Measurements from ENCODE around the gene SUFU.
"Not testable (repeated sequence)": the region's sequence is repeated elsewhere in the genome, so short reads cannot be mapped to it uniquely, and the experiment has no call there.

The SUFU gene

DNA sequence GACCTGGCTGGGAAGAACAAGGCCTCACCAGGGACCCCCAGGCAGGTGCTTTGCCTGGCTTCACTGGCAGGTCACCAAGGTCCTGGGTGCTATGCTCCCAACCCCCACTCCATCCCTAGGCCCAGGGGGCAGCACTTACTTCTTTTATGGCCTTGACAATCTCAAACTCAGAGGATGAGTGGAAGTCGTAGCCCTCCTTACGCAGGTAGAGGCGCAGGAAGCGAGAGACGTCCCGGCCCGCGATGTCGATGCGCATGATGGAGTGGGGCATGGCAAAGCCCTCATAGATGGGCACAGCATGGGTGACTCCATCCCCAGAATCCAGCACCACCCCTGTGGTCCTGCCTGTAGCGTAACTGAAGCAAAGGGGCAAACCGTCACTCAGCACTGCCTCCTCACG lies 19.8 kb upstream of the SUFU start:
- DNase-seq, result no peak

DNA sequence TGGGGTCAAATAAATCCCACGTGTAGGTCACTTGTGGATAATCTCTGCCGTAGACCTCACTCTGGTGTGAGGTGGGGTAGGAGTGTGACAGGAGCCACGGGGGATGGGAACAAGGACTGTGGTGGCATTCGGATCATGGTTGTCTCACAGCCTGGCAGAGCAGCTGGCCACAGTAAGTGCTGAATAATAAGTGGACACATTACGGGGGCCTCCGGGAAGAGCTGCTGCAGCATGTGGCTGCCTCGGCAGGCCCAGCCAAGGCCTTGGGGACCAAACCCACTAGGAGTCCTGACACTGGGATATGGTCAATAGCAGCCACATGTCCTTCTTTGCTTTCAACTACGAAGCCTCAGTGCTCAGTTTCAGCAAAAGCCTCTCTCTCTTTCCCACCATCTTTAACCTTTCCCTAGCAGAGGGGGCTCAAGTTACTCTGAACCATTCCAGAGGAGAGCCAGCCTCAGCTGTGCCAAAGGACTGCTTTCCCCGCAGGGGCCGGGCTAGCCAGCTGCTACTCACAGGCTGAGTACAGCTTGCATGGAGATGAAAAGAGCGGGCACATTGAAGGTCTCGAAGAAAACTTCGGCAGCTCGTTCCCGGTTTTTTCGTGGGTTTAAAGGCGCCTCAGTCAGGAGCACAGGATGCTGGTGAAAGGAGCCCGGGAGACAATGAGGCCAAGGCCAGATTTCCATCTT lies 18.5 kb upstream of the SUFU start:
- no peak for DNase-seq

DNA sequence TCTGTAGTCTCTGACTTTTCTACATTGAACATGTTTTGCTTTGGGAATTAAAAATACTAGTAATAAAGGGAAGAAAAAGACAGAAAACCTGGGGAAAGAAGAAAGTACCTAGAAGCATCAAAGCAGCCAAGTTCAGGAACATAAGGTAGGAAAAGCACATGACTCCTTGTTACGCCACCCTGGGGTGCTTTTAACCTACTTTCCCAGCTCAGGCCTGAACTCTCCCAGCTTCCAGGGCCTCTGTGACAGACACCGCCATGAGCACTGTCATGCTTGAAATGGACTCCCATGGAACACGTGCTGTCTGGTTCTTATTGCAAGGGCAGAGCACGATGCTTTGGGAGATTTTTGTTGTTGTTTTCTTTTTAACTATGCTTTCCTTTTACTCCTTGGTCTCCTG lies 12.6 kb upstream of the SUFU start:
- peak; percentile 2 to 22 for DNase-seq

DNA sequence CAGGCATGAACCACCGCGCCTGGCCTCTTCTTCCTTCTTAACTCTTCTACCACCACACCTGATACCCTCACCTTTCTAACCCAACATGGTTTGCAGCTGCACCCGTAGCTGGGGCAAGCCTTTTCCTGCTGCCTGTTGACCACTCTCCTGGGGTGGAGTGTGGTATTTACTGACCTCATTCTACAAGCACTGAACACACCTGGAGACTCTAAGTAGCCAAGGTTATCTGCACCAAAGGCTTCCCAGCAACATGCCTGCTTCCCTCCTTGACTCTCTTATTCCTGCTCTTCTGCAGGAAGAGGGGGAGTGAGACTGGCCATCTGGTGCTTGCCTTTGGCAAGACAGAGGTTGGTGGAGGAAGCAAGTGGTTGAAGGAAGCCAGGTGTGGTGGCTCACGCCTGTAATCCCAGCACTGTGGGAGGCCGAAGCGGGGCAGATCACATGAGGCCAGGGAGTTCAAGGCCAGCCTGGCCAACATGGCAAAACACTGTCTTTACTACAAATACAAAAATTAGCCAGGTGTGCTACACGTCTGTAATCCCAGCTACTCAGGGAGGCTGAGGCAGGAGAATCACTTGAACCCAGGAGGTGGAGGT lies 11.3 kb upstream of the SUFU start:
- DNase-seq, result no peak

DNA sequence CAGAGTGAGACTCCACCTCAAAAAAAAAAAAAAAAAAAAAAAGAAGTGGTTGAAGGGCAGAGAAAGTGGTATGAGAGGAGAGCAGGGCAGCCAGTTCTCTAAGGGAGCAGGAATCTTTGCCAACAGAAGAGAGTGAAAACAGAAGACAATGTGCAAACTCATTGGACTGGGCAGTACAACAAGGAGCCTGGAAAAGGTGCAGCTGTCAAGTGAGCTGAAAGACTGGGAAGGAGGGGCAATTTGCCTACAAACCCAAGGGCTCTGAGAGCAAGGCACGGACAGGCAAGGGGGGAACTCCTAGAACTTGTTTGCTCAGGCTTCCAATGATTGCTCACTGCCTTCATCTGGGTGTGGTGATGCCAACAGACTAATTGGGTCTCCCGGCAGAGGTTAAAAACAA lies 10.8 kb upstream of the SUFU start:
- no peak for DNase-seq

DNA sequence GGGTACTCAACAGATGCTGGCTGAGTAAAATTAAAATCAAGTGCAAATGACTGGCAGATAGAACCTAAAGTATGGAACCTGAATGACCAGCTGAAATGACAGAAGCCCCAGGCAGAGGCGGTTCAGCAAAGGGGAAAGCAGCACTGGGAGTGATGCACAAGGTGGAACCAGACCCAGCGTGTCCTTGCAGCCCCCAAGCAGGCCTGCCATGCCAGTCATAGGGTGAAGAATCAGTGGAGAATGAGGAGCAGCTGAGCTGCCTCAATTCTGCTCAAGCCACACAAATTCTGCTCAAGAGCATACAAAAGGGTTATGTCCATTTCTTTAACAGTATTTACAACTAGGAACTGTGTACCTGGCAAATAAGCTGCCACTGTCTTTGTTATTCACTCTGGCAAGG lies 10.0 kb upstream of the SUFU start:
- DNase-seq, result no peak

DNA sequence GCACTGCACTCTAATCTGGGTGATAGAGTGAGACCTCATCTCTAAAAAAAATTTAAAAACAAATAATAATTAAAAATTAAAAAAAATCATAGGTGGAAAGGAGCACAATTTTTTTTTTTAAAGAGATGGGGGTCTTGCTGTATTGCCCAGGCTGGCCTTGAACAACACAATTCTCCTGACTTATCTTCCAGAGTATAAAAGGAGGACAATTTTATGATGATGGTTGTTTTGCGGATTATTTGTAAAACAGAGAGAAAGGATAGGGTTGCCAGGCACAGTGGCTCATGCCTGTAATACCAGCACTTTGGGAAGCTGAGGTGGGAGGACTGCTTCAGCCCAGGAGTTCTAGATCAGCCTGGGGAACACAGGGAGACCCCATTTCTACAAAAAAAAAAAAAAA lies 6.2 kb upstream of the SUFU start:
- DNase-seq, result no peak

DNA sequence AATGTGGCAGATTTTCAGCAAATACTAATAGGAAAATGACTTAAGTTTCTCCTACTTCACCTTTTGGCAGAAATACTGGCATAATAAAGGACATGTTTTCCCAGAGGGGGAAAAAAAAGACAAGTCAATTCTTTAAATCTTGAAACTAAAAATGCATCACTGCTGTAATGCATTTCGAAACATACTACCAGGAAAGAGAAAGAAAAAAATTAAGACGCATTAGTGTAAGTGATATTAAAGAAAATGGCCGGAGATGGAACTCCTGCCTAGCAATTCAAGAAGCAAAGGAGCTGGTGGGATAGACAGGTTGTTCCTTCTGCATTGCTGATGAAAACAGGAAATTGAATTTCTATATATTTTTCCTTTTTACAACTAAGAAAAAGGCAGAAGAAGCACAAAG lies 4.4 kb upstream of the SUFU start:
- no peak for DNase-seq

DNA sequence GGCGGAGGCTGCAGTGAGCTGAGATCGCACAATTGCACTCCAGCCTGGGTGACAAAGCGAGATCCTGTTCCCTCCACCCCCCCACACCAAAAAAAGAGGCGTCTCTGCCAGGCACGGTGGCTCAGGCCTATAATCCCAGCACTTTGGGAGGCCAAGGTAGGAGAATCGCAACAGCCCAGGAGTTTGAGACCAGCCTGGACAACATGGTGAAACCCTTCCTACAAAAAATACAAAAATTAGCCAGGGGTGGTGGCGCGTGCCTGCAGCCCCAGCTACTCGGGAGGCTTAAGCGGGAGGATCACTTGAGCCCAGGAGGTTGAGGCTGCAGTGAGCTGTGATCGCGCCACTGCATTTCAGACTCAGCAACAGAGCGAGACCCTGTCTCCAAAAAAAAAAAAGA lies 3.1 kb upstream of the SUFU start:
- not testable (repeated sequence) for DNase-seq

DNA sequence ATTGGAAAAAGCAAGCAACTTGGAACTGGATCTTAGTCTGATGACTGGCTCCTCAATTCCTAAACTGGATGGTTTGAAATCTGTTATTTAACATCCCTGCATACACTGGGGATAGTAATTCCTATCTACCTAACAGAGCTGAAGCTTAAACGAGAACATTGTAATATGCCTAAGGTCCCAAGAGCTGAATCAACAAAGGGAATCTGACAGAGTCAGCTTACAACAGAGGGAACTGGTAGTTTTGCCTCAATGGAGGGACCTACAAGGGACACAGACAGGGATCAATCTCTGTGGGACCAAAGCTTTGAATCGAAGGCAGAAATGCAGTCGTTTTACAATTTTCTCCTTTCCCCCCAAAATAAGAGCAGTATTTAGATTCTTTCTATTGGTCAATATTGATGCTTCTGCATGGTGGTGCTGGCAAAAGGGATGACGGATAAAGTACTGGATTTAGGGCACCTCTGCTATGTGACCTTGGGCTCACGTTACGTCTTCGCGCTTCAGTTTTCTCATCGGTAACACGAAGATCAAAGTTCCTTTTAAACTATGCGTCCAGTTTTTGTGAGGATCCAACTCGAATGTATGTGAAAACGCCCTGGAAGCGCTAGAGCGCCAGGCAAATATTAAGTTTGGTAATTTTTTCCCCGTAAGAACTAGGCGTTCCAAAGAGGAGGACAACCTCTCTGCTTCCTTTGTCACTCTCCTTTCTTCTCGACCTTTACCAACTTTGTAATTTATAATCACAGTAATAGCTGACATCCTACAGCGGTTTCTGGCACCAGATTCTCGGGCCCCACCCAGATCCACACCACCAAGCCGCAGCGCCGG lies 2.4 kb upstream of the SUFU start:
- DNase-seq, result no peak

DNA sequence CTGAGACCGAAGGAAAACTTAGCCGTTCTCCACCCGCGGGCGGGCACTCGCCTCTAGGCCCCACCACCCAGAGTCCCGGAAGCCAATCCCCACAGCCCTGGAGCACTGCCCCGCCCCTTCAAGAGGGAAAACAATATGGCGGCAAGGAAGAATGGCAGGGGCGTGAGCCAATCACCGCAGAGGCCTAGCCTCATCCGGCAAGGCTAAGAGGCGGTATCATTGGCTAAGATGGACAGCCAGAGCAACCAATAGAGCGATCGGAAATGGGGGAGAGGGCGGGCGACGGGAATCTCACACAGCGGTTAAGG lies 1.8 kb upstream of the SUFU start:
- DNase-seq, result peak; percentile 95 to 99

DNA sequence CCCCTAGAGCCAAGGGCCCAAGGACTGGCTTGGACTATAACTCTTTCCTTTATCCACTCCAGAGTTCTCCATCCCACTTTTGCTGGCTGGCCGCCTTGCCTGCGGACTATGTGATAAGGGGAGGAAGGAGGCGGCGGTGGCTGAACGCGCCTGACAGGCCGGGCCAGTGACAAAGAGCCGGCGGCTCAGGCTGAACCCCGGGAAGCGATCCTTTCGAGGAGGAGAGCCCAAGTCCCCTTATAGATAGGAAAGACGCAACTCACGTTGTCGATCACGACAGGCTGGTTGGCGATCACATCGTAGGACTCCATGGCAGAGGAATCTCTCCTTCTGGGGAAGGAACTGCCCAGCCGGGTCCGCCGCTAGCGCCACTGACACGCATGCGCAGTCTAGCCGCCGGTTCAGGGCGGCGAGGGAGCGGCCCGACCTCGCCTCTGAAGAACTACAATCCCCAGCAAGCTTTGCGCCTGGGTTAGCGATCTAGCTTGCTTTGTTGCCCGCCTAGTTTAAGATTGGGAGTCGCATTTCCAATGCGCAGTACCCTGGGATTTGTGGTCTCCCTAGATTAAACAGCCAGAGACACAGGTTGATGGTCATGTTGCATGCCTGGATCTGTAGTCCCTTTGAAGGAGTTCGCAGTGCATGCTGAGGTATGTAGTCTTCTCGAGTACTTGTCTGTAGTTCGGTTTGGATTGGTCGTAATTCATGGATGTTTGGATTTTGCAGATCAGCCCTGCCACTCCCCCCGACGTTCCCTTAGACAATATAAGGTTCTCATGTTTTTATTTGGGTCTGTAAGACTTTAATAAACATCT lies 1.2 kb upstream of the SUFU start, which contains the start of gene ACTR1A:
TSS of gene ACTR1A (minus strand) at position 376 of the 815 bp plus-strand sequence. CDS start at position 311, 65 bp downstream.
- peak; percentile 100 for DNase-seq

DNA sequence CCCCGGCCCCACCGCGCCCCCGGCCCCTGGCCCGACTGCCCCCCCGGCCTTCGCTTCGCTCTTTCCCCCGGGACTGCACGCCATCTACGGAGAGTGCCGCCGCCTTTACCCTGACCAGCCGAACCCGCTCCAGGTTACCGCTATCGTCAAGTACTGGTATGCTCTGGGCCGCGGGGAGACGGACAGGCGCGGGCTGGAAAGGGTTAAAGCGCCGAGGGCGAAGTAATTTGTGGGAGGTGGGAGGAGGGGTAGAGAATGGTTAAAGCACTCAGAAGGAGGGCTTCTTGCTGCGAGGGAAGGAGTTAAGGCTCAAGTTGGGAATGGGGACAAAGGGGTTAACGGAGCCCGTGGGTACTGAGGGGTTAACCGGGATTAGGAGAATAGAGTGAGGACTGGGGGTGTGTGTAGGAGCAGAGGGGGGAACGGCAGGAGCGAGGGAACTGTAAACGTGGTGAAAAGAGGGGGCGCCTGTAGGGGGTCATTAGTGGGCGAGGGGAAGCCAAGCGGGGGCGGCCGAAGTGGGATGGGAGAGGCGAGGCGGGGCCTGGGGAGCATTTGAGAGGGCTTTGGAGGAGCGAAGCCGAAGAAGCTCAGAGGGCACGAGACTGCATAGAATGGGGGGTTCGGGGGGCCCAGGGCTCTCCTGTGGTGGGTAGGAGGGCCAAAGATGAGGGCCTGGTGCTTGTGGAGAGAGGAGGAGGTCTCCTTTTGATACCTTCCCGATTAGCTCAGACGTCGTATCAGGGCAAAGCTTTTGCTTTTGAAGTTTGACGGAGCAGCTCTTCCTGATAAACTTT lies 605 bp downstream of the SUFU start:
- no peak for DNase-seq

DNA sequence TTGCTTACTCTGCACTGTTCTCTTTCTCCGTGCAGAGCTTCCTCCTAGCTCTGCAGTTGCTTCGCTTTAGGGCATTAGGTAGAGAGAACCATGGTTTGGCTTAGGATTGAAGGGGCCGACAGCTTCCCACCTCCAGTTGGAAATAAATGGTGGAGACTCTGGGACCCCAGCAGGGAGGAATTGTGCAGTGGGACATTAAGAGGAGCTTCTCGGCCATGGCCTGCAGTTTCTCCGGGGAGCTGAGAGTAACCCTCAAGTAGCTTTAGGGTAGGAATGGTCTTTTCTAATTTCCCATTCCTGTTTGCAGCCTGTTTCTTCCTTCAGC lies 1.2 kb downstream of the SUFU start:
- no peak for DNase-seq

DNA sequence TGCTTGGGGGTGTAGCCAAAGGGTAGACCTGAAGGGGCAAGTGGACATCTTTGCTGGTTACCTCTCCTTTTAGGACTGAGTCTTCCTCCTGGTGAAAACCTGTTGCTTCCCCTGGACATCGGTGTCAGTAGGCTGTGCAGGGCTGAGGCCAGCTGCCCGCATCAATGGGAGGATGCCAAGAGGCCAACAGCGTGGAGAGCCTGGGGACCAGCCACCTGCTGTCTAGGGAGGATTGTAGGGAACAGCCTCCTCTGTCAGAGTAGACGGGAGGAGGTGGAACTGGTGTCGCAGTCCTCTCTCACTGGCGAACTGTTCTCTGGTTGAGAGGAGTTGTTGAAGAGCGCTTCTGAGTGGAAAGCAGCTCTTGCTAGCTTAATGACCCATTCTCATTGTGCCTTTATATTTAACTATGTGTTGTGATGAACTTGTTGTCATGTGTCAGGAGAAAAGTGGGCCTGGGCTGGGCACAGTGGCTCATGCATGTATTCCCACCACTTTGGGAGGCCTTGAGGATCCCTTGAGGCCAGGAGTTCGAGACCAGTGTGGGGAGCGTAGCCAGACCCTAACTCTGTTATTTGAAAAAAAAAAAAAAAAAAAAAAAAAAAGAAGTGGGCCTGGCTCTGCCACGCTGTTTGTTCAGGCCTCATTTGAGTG lies 1.8 kb downstream of the SUFU start:
- DNase-seq, result no peak

DNA sequence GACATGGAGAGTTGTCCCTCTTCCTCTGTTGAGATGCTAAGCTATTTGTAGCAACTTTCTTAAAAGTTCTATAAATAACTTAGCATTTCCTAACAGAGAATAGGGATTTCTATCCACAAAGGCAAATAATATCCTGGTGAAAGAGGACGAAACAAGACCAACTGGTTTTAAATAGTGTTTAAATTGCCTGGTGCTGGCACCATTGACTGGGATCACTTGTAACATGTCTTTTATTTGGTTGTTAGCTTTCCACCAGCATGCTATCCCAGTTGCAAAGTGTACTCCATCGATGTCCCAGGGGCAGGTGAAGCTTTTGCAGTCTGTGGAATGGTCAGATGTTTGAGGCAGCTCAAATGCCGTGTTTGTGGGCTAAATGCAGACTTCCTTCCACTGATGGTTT lies 3.7 kb downstream of the SUFU start:
- DNase-seq, result no peak

DNA sequence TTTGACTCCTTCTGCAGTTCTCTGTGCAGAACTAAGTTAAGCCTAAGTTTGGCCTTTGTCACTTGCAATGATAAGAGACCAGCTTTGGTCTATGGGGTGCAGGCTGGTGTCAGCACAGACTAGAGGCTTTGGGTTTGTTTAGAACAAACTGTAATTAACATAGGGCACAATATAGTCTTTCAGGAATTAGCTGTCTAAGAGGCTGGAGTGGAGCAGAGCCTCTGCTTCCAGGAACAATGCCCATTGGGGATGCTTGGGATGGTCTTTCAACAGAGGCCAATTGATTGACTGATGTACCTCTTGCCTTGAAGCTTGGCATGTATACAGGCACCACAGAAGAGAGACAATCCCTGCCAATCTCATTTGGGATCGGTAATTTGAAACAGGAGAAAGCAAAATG lies 4.7 kb downstream of the SUFU start:
- DNase-seq, result no peak

DNA sequence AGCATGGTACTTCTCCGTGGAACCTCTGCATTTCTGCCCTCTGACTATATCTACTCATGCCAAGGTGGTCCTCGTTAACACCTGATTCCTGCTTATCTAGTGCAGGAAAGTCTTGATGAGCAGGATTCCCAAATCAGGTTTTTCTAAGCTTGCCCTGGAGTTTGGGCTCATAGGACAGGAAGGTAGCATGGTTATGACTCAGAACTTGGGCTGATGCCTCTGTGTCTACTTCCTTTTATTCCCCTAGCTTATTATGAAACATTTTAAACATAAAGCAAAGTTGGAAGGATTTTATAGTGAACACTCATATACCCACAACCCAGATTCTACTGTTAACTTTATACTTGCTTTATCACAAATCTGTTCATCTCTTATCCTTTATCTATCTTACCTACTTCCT lies 5.6 kb downstream of the SUFU start:
- no peak for DNase-seq

DNA sequence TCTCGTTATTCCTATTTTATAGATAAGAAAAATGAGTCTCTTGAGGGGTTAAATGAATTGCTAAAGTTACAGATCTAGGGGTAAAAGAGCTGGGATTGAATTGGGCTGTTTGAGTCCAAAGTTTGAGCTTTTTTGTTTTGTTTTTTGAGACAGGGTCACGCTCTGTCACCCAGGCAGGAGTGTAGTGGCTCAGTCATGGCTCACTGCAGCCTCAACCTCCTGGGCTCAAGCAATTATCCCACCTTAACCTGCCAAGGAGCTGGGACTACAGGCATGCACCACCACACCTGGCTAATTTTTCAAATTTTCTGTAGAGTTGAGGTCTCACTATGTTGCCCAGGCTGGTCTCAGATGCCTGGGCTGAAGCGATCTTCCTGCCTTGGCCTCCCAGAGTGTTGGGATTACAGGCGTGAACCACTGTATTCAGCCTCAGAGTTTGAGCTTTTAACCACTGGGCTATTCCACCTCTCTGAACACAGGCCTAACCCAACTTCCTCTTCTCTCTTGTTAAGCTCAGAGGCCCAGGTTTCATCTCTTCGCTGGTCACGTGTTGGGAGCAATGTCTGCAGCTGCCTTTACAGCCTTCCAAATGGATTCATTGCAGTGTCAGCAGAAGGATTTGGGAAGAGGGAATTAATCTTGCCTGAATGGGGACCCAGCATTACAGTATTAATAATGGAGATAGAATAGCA lies 8.0 kb downstream of the SUFU start:
- DNase-seq, result no peak

DNA sequence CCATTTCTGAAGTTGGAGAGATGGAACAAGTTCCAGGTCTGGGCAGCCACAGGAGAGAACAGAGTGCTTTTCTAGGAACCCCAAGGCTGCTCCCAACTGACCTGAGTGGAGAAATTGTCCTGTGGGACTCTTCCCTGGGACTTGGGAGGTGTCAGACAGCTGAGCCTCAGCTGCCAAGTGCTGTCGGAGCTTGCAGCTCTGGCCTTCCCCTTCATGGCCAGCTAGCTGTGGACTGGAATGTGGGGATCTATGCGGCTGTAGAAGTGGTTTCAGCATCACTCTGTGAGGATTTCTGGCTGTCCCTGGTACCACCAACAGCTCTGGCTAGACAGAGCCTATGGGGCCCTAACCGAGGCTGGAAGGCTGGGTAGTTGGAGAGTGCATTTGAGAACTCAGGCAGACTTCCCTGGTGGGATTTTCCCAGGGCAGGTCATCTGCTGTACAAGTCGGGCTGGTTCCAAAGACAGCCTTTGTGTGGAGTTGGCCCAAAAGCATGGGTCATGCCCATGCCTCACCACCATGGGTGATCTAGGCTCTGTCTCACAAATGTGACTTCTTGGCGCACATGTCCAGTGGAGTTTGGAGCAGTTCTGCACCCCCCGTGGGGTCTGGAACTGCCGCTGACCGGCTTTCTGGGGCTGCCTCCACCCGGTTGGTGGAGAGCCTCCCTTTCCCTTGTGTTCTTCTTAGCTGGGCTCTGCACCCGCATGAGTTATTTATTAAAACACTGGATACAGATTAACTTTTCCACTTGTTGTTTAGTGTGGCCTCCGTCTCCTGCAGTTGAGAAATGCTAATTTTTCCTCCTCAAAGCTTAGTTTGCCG lies 10.9 kb downstream of the SUFU start:
- DNase-seq, result no peak

DNA sequence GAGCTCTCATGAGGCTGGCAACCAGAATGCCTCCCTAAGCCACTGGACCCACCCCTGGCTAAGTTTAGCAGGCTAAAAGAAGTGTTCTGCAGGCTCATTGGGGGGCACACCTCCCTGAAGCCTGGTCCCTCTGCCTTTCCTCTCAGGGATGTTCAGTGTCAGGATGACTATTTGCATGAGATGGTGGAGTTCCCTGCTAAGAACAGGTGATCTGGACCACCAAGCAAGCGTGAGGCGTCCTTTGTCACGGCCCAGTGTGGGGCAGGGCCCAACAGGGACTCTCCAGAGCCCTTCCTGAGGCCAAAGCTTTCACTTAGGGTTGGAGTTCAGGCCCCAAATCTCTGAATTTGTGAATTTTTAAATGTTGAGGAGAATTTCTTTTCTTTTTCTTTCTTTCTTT lies 12.0 kb downstream of the SUFU start:
- DNase-seq, result no peak
